Left lobe of liver (tissue), 2 donors: ENCODE results near the gene CTF1. TPM values are rescaled to one million over a fixed set of nuclear protein-coding genes. Genes with fewer than 3 reads are reported as not detected.

Experiments
- ATAC-seq: fragments of 200-7000 bp; cut with Tn5 transposase; one replicate; pipeline ENCODE4 v1.9.1; 2020; ENCODE audit warnings: mild to moderate bottlenecking, moderate library complexity
- DNase-seq: peaks from one replicate; pipeline ENCODE4 v3.0.0-alpha.2; 2020; ENCODE audit warnings: low spot score
- total RNA-seq: library from RNA; stranded (reverse); gene quantifications from one replicate; pipeline ENCODE4 v1.2.1, GENCODE V29; 2021
- donor health status: DM: no; HTN: no; CAD: no; lungs with moderate emphysema.
- donor health status: DM: no; HTN: yes; CAD: no.

CTF1 gene
- total RNA-seq, 1 donor from 2014 or later = 0.58 TPM

- DNase-seq = no peak
- ATAC-seq = no peak
Measured at GRCh38 chr16:30904114-30904780, 7.8 kb downstream of the CTF1 start.

DNA sequence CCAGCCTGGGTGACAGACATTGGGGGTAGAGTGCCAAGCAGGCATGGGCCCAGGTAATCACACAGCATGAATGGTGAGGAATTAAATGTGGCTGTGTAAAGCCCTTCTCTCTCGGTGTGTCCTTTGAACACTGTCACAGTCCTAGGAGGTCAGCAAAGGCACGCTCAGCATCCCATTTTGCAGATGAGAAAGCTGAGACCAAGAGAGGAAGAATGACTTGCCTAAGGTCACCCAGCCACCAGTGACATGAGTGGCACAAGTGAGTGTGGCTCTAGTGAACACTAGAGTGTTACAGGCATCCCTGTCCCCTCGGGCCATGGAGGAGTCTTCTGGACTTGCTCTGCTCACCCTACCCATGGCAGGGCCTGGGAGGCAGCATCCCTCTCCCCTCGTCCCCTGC is 10.7 kb downstream of the CTF1 start:
- ATAC-seq (no peak), DNase-seq (no peak)

DNA sequence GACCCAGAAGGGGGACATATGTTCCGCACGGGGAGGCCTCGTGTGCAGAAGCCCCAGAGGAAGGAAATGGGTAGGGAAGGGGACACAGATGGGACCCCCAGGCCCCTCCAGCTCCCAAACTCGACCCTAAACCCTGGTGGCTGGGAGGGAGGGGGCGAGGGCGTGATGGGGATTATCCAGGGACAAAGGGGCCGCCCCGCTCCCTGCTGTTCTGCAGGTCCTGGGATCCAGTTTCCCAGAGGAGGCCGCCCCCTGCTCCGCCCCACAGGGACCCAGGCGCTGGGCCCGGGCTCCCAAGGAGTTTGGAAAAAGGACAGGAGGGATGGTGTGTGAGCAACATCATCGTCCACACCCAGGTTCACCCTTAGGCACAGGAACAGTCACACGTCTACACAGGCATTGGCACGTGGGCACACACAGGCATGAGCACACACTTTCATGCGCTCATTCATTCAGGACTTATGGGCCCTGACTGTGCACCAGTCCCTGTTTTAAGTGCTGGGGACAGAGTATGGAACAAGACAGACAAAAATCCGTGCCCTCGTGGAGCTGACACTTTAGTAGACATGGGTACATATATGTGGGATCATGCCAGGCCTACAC is 14.1 kb downstream of the CTF1 start:
- ATAC-seq = no peak

DNA sequence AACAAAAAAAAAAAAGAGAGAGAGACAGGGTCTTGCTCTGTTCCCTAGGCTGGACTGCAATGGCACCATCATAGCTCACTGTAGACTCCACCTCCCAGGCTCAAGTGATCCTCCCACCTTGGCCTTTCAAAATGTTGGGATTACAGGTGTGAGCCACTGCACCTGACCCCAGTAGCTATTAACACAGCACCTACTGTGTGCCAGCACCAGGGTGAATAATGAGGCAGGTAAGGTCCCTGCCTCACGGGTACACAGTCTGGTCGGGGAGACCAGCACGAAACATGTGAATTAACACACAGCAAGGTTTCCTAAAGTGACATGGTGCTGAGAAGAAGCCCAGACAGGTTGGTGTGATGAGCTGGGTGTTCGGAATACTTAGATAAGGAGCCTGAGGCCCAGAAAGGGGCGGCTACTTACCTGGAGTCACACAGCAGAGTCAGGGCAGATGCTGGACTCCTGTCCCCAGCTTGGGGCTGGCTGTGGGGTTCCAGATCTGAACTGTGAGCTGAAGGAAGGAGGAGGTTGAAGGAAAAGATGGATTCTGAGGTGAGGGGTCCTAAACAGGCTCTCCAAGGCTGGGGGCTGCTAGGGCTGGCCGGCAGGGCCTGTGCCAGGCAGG is 16.5 kb downstream of the CTF1 start:
- ATAC-seq (no peak), DNase-seq (no peak)

More for the DNA sequence above, 14.1 kb downstream of the CTF1 start:
- DNase-seq = no peak

- DNase-seq = no peak
- no peak for ATAC-seq
Measured at GRCh38 chr16:30914830-30915229, 18.4 kb downstream of the CTF1 start.

DNA sequence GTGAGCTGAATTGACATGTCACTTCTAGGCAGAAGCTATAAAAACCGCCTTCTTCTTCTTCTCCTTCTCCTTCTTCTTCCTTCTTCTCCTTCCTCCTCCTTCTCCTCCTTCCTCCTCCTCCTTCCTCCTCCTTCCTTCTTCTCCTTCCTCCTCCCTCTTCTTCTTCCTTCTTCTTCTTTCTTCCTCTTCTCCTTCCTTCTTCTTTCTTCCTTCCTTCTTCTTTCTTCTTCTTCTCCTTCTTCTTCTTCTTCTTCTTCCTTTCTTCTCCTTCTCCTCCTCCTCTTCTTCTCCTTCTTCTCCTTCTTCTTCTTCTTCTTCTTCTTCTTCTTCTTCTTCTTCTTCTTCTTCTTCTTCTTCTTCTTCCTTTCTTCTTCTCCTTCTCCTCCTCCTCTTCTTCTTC is 22.2 kb downstream of the CTF1 start:
- no peak for ATAC-seq
- DNase-seq = no peak

- ATAC-seq = no peak
- no peak for DNase-seq
Measured at GRCh38 chr16:30920891-30921290, 24.5 kb downstream of the CTF1 start.

DNA sequence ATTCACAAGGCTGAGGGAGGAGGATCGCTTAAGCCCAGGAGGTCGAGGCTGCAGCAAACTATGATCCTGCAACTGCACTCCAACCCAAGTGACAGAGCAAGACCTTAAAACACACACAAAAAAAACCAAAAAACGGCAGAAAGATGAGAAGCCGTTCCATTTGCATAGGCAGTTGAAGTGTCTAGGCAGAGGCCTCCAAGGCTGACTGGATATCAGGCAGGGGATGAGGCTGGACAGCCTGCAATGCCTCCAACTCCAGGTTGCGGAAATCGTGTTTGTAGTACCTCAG is 25.0 kb downstream of the CTF1 start:
- ATAC-seq = no peak
- no peak for DNase-seq

DNA sequence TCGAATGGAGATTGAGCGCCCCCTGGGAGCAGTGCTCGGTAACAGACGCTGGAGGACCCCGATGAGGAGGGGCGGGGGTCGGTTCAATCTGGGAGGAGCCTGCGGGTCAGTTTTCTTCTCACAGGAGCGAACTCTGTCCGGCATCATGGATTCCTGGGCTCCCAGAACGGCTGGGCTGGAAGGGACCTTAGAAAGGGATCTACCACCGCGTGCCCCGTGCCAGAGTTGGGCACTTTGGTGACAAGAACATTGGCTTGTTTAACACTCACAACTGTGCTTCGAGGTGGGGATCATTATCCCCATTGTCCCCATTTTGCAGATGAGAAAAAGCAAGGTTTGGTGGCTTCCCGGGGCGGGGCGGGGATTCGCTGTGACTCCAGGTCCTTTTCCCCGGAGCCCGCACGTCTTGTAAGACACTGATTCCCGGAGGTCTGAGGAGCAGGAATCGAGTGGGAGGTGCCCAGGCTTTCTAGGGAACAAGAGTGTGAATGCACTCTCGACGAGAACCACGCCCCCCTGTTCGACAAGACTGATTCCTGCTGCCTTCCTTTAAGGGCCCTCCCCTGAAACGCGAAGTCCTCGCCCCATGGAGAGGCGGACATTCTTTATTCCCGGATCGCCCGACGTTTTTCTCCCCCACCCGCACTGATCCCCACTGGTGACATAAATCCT is 25.5 kb downstream of the CTF1 start:
- ATAC-seq = peak; percentile 40
- peak; percentile 84 for DNase-seq

- ATAC-seq (peak; percentile 78), DNase-seq (peak; percentile 100)
Measured at GRCh38 chr16:30922420-30922959, 26.1 kb downstream of the CTF1 start.

DNA sequence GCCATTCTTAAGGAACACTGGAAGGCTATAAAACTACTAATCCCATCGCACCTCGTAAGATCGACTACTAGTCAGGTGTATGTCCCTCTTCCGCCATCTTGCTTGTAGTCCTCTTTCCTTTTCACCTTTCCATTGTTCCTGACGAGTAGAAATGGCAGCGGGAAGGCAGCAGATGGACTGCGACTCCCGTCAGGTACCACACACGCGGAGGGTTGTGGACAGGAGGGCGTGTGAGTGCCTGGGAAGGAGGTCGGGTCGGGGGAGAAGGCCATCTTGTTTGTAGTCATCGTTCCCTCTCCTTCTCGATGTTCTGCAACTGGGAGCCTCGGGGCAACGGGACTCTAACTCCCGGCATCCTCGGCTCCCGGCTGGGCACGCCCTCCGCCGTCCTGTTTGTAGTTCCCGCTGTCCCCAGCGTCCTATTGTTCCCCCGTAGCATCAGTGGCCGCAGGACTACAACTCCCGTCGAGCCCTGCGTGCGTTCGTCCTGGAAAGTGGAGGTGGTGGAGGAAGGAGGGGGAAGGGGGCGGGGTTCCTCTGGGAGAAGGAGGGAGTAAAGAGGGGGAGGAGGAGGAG is 26.6 kb downstream of the CTF1 start:
- DNase-seq = peak; percentile 100
- ATAC-seq = peak; percentile 76

DNA sequence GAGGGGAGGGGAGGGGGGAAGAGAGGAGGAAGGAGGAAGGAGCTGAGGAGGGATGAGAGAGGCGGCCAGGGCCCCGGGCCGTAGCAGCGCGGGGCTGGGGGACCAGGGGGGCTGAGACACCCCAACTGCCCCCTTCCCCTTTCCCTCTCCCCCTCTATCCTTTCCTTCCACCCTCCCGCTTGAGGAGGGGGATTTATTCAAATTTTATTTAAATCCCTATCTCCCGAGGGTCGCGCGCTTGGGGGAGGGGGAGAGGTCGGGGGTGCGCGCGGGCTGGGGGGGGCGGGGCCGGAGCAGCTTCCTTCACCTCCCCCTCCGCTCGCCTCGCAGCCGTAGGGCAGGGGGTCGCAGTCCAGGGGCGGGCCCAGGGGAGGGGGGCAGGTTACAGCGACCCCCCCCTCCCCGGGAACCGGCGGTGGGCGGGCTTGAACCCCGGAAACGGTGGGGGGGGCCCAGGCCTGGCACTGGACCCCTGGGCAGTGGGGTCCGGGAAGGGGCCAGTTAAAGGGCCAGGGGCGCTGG is 27.2 kb downstream of the CTF1 start, which contains the start of gene FBXL19:
Gene FBXL19 (plus strand): TSS at position 19 of the 522 bp plus-strand sequence. CDS start 2,183 bp downstream, outside the sequence.
- ATAC-seq (no peak), DNase-seq (peak; percentile 59)

- DNase-seq (peak; percentile 51), ATAC-seq (no peak)
Measured at GRCh38 chr16:30924076-30924912, 27.9 kb downstream of the CTF1 start.

- no peak for DNase-seq
- ATAC-seq = no peak
Measured at GRCh38 chr16:30924913-30925631, 28.7 kb downstream of the CTF1 start.

DNA sequence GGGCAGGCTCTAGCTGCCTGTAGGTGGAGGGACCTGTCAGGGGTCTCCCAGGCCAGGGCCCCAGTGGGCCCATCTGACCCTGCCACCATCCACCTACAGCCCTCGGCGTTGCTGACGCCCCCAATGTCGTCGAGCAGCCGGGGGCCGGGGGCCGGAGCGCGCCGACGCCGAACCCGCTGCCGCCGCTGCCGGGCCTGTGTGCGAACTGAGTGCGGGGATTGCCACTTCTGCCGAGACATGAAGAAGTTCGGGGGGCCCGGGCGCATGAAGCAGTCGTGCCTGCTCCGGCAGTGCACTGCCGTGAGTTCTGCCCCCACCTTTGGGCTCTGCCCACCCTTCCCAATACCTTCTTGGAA is 29.2 kb downstream of the CTF1 start:
- no peak for DNase-seq
- no peak for ATAC-seq

DNA sequence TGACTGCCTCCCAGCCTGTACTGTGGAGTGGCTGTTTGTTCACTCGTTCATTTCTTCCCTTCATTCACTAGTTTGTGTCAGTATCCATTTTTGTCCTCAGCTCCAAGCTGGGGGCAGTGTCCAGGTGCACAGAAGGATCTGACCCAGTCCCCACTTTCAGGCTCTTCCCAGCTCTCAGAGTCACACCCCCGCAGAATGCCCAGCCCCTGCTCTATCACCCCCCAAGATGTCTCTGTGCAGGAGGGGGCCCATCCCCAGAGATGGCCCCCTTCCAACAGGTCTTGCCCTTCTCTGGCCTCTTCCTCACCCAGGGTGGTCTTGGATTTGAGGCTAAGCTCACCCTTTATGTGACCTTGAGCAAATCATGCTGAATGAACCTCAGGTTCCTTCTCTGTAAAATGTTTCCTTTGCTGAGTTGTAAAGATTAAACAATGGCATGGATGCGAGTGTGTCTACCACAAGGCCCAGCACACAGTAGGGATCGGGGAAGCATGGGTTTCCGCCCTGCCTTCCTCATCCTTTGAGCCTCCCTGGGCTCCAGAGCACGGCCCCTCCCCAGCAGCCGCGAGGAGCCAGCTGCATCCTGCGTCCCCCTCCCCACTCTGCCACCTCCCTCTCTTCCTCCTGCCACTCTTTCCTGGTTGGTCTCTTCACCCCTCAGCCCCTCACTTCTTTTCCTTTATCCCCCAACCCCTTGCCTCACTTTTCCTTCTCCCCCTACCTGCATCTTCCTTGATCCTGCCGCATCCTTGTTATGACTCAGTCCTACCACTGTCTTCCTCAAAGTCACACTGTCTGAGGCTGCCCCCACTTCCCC is 29.8 kb downstream of the CTF1 start:
- DNase-seq (no peak), ATAC-seq (no peak)

GRCh38 chr16:30926937-30927788 is 30.7 kb downstream of the CTF1 start:
- DNase-seq = no peak
- ATAC-seq = no peak
